HG03342 (cell line): Measurements from ENCODE around the gene TIFAB.
"Not testable (repeated sequence)": the region's sequence is repeated elsewhere in the genome, so short reads cannot be mapped to it uniquely, and the experiment has no call there.

Experiments used
- ATAC-seq: cut with Tn5 transposase; IDR thresholded peaks from one replicate; pipeline ENCODE4 v1.9.1; 2021; ENCODE audit warnings: mild to moderate bottlenecking, moderate library complexity; ENCODE audit not compliant: unreplicated experiment

Gene TIFAB, protein sequence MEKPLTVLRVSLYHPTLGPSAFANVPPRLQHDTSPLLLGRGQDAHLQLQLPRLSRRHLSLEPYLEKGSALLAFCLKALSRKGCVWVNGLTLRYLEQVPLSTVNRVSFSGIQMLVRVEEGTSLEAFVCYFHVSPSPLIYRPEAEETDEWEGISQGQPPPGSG

DNA sequence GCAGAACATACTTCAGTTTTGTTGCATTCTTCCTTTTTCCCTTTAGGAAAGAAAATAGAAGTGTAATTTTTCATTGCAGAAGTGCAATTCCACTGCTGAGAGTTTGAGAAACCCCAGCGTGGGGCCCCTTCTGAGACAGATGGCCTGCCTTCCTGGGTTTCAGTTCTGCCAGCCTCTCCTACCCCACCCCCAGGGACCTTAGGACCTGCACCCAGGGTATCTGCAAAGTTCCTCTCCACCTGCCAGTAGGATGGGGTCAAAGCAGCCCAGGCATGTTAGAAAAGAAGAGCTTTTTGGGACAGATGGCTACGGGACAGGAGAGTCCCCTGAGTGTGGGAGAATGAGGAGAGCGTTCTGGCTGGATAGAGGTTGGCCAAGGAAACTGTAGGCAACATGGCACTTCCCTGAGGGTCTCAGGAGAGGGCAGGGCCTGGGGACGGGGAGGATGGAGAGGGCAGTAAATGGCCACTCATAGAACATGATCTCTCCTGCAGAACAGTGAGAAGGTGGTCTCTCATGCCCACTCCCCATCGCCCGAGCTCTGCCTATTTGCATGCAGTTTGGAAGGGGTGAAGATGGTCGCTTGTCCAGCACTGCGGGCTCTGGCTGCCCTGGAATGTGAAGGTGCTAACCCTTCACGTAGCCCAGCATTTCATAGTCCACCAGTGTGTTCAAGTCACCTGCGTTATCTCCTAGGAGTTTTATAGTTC is at the start of gene TIFAB:
TSS of gene TIFAB (minus strand) at position 31 of the 710 bp plus-strand sequence. CDS start 2,412 bp downstream, outside the sequence.
- no peak for ATAC-seq

DNA sequence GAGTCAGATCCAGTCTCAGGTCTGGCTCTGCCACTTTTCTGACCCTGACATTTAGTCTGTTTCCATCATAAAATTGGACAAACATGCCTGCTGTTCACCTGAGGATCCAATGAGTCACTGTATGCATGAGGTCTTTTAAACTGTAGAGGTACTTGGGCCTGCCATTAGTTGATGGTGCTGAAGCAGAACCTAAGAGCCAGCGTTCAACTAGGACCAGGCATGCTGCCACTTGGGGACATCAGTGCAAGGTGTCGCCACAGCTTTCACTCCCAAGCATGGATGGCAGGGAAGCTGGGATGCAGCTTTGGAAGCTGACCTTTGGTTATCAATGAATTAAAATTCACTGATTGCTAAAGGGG is 46.5 kb upstream of the TIFAB start:
- no peak for ATAC-seq

DNA sequence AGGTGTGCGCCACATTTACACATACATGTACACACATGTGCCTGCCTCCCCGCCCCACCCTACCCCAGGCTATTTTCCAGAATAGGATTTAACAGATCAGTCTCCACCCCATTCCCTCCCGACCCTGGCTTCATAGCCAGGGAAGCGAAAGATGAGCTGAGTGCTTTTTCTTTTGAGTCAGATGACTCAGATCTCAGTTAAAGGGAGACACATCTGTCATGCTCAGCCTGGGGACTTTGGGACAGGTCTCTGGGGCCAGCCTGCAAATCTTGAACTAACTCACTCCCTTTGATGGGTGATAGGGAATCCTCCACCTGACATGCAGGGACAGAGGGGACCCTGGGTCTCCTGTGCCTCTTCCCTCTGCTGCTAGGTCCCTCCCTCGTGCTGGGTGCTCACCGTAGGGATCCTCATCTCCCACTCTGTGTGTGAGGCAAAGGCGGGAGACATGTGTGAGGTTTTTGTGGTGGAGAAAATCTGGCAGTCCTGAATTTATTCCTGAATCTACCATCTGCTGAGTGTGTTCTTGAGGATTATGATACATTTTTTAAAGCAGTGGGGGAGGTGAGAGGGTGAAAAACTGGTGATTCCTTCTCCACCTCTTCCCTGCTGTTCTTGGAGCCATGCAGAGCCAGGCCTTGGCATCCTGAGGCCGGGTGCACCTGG is 46.0 kb upstream of the TIFAB start:
- no peak for ATAC-seq

DNA sequence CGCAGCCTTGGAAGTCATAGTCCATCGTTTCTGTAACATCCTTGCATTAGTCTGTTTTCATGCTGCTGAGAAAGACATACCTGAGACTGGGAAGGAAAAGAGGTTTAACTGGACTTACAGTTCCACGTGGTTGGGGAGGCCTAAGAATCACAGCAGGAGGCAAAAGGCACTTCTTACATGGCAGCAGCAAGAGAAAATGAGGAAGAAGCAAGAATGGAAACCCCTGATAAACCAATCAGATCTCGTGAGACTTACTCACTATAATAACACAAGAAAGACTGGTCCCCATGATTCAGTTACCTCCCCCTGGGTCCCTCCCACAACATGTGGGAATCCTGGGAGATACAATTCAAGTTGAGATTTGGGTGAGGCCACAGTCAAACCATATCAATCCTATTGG is 43.4 kb upstream of the TIFAB start:
- ATAC-seq, result not testable (repeated sequence)

DNA sequence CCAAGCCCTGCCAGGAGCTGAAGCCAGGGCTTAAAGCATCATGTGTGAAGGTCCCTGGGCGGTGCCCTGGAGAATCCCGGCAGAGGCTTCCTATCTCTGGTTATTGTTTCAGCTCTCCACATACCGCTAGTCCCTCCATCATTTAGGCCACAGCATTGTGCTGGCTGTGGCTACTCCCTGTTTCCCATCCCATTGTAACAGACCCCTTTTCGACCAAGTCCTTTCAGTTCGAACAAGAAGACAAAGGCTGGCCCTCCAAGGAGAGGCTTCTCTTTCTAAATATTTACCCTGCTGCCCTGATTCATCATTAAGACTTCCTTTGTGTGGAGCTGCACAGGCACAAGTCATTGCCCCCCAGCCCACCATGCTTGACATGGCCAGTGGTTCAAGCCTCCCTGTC is 42.0 kb upstream of the TIFAB start:
- ATAC-seq, result no peak

DNA sequence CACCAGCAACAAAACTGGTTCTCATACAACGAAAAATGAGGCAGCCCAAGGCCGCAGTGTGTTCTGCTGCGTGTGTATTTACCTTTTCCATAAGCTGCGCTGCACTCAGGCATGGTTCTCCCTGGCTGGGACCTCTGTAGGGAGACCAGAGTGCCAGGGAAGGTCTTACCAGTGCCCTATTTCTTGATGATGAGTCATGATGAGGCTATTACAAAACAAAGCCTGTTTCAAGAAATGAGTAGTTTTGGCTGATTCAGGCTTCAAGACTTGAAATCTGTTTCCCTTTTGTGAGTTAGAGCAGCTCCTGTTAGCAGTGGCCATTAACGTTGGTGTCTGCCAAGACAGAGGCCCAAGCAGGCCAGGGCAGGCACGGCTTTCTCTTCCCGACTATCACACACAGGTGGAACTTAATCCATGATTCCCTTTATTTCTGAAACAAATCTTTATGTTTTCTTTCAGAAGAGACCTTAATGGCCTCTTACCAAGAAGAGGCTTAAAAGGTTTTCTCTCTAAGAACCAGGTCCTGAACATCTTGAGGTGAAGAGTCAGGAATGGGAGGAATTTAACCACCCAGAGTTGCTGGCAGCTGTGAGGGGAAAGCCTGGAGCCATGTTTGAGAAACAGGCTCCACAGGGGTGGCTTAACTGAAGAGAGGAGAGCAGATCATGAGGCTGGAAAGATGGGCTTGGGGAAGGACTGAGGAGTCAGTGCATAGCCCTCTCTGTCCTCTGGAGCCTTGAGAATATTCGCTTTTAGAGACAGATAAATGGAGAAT is 41.4 kb upstream of the TIFAB start:
- ATAC-seq, result no peak

DNA sequence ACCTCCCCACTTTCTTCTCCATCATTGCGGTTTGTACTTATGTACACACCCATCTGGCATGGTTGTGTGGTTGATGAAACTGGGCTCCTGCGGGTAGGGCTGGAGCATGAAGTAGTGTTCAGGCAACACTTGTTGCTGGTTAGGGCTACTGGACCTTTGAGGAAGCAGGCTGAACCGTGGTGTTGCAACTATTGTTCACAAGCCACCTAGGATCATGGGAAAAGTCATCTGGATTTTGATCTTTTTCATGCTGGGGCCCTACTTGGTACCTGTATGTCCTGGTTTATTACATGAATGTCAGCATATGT is 40.1 kb upstream of the TIFAB start:
- ATAC-seq, result no peak

DNA sequence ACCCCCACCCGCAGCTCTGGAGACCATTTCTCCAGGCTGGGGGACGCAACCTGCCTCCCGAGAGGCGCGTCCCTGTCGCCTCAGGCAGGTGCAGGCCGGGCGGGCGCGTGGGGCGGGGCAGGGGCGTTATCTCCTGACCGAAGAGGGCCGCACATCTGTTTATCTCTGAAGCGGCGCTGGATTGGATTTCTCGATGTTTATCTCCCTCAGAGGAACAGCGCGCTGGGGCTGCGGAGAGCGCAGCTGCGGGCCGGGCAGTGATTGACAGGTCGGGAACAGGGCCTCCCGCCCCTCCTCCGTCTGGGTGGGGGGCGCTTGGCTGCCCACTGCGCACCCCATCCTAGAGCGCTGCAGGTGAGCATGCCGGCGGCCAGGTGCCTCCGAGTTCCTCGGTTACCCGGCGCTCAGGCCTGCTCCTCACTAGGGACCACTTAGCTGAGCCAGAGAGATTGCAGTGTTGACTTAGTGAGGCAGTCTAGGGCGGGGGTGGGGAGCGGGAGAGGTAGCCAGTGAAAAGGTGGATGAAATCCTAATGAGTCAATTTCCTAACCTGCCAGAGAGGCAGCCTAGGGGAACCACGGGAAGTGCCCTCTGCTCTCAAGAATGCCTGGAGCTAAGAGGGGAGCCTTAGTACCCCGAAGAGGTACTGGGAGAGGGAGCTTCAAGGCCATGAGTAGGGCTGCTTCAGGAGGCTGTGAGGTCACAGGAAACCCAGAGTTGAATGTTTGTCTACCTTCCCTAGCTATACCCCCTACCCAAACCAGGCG is 39.6 kb upstream of the TIFAB start:
- ATAC-seq, result no peak

DNA sequence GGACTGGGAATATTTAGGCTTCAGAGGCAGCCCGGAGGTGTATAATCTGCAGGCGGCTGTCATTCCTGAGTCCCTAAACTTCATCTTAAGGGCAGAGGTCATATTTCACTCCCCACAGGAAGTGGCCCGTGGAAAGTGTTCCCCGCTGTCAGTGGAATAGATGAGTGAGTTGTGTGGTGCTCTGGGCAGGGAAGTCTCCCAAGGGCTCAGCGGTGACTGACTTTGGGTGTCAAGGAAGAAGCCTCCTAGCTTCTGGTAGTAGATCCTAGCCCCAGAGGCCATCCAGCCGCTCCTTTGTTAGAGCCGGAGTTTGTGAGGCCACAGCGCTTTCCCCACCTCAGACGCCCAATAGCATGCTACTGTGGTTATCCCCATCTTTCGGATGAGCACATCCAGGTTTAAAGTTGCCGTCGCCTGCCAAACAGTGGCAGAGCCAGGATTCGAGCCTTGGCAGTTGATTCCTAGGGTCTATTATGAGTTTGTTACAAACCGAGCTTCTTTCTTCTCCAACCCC is 38.9 kb upstream of the TIFAB start:
- ATAC-seq, result no peak

DNA sequence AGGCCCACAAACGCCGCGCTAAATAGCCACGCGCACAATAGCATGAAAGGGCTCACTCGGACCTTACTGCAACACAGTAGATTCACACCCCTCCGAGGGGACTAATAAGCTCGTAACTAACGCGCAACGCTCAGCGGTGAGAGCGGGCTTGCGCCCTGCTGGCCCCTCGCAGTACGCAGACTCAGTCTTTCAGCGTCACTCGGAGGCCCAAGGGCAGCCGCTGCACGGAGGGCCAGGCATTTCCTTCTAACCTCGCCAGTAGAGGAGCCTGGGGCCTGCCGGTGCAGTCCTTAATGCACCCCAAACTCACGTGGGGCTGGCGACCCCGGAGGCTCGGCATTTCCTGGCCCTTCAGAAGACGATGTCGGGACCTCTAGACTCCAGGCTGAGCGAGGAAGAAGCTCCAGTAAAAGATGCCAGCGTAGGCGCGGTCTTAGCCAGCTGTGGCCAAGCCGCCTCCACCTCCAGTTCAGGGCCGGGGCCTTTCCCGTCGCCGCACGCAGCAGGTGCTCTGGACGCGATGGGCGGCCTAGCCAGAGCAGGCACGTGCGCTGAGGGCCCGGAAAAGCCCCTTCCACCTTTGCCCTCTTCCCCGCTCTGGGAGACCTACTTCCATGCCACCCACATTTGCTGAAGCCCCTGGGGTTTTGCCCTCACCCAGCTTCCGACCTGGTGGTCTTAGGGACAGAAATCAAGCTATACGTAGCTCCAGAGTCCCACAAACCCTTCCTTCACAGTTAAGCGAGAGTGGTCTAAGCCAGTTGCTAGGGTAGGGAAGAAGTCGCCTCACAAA is 38.3 kb upstream of the TIFAB start:
- ATAC-seq, result no peak

DNA sequence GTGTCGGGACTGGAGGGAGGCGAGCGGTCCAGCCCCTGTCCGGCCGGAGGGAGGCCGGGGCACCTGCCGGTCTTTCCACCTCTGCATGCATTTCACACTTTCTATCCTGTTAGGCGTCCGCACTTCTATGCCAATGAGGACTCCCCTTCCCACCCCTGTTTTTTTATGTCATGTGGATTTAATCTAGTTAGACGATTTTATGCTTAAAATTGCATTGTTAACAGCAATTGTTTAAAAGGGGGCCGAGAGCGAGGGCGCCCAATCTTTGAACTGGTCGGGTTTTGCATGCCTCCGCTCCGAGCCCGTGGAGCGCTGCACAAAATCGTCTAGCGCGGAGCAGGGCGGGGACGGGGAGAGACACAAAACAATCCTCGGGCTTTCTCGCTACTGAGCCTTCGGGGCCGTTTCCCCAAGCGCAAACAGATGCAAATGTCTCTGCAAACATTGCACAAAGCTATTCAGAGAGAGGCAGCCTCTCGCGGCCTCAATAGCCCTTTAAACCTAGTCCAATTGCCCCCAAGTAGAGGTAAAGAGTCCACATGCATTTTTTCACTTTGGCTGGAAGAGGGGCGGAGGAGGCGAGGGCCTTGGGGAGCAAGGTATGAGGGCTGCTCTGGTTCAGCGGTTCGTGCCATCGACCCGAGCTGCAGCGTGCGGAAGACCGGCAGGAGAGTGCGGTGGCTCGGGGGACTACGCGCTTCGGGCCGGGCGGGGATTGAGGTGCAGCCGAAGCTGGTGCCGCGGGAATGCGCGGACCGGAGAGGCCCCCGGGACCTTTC is 37.5 kb upstream of the TIFAB start:
- ATAC-seq, result no peak

DNA sequence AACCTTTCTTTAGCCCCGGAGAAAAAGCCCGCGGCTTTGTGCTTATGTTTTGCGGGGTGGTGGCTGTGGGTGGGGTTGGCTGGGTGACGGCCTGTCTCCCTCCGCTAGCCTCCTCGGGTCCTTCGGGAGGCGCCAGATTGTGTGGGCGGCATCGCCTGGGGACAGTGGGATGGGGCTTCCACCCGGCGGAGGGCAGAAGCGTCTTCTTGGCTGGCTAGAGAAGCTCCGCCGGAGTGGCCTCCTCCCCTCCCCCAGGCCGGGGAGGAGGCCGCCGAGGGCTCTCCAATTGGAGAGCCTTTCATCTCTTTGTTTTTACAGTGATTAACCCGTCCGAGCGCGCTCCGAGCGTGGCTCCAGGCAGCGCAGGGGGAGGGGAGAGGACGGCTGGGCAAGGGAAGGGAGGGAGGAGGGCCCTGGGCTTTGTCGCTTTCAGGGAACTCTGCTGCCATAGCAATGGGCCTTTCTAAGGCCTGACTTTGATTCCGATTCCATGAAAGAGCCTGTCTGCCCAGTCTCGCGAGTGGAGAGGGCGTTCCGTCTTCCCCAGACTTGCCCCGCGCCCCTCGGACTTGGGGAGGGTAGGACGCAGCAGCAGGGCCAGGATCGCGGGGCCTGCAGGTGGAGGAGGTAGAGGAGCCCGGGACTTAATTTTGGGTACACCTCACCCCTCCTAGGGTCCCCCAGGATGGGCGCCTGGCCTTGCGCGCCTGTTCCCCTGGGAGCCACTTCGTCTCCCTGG is 36.7 kb upstream of the TIFAB start:
- ATAC-seq, result no peak

DNA sequence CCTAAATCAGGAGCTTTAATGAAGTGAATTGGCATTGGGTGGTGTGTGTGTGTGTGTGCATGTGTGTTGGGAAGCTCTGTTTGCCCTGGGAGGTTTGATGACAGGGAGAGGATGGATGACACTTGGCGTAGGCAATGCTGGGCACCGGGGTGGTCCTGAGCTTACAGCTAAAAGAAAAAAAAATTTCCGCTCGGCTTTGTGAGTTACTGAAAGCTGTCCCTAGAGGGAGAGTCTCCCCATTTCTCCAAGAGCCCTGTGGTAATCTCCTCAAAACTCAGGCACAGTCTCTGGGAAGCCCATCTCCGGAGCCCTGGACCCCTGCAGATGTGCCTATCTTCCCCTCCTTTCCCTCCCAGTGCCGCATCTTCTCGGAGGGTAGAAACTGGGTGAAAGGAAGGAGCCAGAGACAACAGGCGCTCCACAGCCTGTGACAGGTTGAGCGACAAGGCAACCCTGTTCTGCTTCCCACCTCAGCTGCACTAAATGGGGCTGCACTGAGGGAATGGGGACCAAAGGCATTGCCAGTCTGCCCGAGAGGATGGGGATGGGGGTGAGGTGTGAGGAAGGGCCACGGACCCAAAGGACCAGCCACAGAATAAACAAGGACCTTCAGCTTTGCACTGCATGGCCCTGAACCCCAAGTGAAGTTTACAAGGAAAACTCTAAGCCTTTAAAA is 35.8 kb upstream of the TIFAB start:
- no peak for ATAC-seq

DNA sequence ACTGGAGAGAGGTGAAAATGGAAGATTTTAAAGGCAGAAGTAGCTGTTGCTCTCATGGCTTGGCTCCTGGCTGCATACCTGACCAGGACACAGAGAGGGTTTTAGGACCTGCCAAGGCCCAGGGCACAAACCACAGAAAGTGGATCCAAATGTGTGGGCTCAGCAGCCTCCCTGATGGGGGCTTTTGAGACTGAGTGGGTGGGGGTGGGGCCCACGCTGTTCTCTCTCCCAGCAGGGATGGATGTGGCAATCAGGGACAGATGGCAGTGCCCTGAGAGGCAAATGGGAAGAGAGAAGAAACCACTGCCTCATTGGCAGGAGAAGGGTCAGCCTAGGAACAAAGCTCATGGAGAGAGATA is 34.9 kb upstream of the TIFAB start:
- no peak for ATAC-seq

DNA sequence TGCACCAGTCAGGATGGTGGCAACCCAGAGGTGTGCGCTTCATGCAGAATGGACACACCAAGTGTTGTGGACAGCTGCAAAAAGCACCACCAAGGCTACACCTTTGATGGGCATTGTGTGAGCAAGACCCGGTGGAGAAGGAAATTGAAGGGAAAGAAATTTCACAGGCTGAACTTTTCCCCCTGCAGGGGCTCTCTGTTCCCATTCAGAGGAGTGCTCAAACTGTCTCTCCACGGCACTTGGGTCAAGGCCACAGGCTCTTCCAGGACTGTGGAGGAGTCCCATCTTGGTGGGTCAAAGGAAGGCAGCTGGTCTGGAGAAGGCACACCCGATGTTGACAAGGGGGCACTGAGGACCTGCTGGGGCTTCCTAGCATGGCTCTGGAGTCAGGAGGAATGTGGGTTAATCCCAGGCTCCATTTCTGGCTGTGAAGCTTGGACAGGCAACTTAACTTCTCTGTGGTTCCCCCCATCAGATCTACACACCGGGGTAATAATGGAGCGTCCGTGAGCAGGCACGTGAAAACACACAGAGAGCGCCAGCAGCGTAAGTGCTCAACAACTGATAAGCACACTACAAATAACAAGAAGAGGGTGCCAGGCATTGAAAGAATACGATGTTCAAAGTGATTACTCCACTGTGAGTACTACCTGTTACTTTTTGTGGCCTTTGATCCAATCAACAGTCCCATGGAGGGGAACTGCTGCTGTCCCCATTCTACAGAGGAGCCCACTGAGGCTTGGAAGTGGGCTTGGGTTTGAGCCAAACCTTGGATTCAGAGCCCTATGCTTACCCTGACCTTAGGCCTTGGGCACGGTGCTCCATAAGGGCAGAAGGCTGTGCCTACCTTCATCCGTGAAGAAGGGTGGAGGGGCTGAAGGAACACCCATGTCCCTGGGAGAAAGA is 34.2 kb upstream of the TIFAB start:
- ATAC-seq, result no peak

DNA sequence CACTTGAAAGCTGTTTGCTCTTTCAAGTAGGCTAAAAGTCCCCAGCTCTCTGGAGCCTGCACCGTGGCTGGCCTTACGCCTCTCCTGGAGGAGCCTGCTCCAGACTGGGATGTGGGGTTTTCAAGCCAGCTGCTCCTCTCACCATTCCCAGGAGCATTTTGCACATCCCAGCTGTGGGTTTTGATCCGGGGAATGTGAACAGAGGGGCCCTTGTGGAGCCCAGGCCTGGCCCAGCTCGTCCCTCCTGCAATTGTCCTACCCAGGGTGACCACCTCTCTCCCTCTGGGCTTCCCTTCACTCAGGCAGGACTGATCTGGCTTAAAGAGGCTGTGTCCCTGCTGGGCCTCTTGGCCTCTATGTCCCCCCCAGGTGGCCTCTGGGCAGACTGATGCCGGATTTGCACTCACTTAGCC is 32.5 kb upstream of the TIFAB start:
- ATAC-seq, result no peak

DNA sequence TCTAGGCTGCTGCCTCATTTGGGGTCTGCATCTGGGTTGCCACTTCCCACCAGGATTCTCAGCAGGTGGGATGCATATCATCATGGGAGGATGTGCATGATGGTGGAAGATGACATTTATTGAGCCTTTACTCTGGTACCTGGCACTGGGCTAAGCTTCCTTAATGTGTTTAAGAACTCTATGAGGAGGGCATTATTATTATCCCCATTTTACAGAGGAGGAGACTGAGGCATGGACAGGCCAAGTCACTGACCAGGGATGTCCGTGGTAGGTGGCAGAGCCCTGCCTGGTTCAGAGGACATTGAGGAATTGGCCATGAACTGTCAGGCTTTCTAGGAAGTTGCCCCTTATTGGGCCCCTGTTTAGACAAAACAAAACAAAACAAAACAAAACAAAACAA is 31.1 kb upstream of the TIFAB start:
- no peak for ATAC-seq
